AG04450 (cell line): ENCODE data around the gene MCC. TPM values are rescaled to one million over a fixed set of nuclear protein-coding genes. Genes with fewer than 3 reads are reported as not detected.

Source experiments
- CTCF ChIA-PET: fragments of 300-600, 350-600 bp; formaldehyde crosslinking; extraction: SDS; loops from one replicate; lab custom pipeline; 2022; ENCODE audit warnings: antibody characterized with exemption, inconsistent platforms; lab: Charles Lee
- POLR2A ChIA-PET: fragments of 350-600 bp; formaldehyde crosslinking; extraction: SDS; loops from one replicate; lab custom pipeline; 2021; ENCODE audit warnings: antibody characterized with exemption, inconsistent platforms; lab: Yijun Ruan, JAX
- DNase-seq: peaks from one replicate; pipeline ENCODE4 v3.0.0-alpha.2; 2011; ENCODE audit warnings: low read depth, low spot score
- H3K27ac ChIP-seq: one replicate; pipeline ENCODE4 v1.5.1; 2012; ENCODE audit warnings: low read depth, low read length, control low read depth
- H3K27me3 ChIP-seq: one replicate; pipeline ENCODE4 v1.6.0; 2012; ENCODE audit warnings: low read length; ENCODE audit not compliant: control insufficient read depth, insufficient read depth
- H3K4me3 ChIP-seq: 2 replicates; pipeline ENCODE4 v1.5.1; 2011; ENCODE audit warnings: mild to moderate bottlenecking, low read depth, low read length, control low read depth
- H3K9me3 ChIP-seq: 2 replicates; pipeline ENCODE4 v1.5.1; 2012; ENCODE audit warnings: low read length; ENCODE audit not compliant: control insufficient read depth, insufficient read depth
- polyA plus RNA-seq: library from polyadenylated mRNA; depleted of rRNA; stranded (reverse); fragments of >200 nt; gene quantifications from 2 replicates; pipeline ENCODE4 v1.2.3, GENCODE V29; 2011
- TF ChIP-seq, protein P1 (sequence below): IDR thresholded peaks from 2 replicates; pipeline ENCODE4 v1.5.1; 2011; ENCODE audit warnings: low read depth, low read length, control low read depth, inconsistent platforms

MCC gene
- polyA plus RNA-seq, 1 experiment = 17.5 TPM

DNA sequence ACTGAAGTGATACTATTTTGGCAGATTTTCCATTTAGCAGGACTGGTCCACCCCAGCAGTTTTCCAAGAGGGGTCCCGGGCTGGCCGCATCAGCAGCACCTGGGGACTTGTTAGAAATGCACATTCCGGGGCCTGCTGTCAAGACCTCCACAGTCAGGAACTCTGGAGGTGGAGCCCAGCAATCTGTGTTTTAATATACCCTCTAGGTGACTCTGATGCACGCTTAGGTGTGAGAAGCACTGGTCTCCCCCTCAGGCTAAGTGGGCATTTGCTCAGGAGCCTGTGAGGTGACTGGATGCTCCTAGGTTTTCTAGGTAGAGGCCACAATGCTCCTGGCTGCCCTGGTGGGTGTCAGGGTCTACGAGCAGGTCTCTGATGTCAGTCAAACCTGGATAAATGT lies 430.0 kb downstream of the MCC start:
- DNase-seq = no peak
- no peak overlapping the region for H3K4me3 ChIP-seq
- no peak overlapping the region for H3K27ac ChIP-seq
- ChIA-PET POLR2A (no interaction called here), CTCF (no interaction called here)
- peaks cover 6% of the 10 kb centered on the region; the same call in 1 of the 2 replicates for H3K9me3 ChIP-seq
- TF ChIP-seq, protein P1, sequence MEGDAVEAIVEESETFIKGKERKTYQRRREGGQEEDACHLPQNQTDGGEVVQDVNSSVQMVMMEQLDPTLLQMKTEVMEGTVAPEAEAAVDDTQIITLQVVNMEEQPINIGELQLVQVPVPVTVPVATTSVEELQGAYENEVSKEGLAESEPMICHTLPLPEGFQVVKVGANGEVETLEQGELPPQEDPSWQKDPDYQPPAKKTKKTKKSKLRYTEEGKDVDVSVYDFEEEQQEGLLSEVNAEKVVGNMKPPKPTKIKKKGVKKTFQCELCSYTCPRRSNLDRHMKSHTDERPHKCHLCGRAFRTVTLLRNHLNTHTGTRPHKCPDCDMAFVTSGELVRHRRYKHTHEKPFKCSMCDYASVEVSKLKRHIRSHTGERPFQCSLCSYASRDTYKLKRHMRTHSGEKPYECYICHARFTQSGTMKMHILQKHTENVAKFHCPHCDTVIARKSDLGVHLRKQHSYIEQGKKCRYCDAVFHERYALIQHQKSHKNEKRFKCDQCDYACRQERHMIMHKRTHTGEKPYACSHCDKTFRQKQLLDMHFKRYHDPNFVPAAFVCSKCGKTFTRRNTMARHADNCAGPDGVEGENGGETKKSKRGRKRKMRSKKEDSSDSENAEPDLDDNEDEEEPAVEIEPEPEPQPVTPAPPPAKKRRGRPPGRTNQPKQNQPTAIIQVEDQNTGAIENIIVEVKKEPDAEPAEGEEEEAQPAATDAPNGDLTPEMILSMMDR = no peak
- H3K27me3 ChIP-seq = no peaks in the 10 kb centered on the region

DNA sequence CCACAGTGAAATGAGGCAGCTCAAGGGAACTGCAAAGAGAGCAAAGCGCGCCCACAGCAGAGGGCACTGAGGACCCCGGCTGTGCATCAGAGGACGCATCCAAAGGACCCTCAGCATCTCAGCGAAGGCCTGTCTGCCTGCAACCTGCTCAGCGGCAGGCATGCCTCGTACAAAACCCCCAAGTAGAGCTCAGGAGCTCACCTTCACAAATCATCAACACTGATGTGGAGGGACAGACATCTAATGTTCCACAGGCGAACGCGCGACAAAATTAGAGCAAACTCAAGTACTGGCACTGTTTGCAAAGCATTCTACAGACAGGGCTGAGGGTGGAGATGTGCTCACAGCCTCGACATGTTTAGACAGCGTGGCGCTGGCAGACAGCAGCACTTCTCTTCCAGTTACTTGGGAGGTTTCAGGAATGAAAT lies 430.7 kb downstream of the MCC start:
- POLR2A ChIA-PET = interaction anchor here (0.7 kb wide), 1 partner anchor 1043 kb away, joined by 4 read pairs; no protein-coding TSS in a partner anchor
- CTCF ChIA-PET = no interaction called here
- H3K27ac ChIP-seq = no peak overlapping the region
- no peak overlapping the region for H3K4me3 ChIP-seq
- TF ChIP-seq, protein P1 = no peak
- peaks cover 6% of the 10 kb centered on the region; the same call in 1 of the 2 replicates for H3K9me3 ChIP-seq
- no peak for DNase-seq
- no peaks in the 10 kb centered on the region for H3K27me3 ChIP-seq

DNA sequence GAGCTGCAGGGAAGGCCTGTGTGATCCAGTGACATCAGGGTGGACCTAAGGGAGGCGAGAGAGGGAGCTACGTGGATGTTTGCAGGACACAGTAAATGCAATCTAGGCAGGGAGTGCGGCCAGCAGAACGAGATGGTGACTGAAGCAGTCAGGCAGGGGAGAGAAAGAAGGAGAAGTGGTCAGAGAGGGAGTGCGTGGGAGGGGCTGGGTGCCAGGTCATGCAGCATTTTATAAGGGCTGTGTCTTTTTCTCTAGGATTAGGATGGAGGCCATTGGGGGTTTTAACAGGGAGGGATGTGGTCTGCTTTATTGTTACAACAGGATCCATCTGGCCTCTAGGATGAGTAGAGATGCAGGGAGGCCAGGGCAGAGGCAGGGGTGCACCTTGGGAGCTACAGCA lies 431.3 kb downstream of the MCC start:
- no peak for DNase-seq
- TF ChIP-seq, protein P1 = no peak
- peaks cover 6% of the 10 kb centered on the region; the same call in 1 of the 2 replicates for H3K9me3 ChIP-seq
- CTCF ChIA-PET = no interaction called here
- POLR2A ChIA-PET = interaction anchor here (0.7 kb wide), 1 partner anchor 1042 kb away, joined by 4 read pairs; no protein-coding TSS in a partner anchor
- H3K27me3 ChIP-seq = no peaks in the 10 kb centered on the region
- H3K4me3 ChIP-seq = no peak overlapping the region
- H3K27ac ChIP-seq = no peak overlapping the region

DNA sequence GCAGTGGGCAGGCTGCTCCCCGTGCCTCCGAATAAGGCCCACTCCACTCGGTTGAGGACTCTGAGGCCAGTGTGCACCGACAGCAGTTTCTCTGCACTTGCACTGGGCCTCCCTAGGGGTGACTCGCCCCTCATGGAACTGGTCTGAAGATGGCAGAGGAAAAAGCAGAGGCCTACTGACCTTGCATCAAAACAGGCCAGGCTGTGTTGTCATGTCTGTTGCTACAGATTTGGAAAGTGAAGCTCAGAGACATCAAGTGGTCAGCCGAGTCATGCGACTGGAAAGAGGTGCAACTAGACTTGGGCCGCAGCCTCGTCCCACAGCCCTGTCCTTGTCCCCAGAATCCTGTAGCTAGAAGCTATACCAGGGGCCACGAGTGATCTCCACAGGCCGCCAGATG lies 433.4 kb downstream of the MCC start:
- no peaks in the 10 kb centered on the region for H3K27me3 ChIP-seq
- TF ChIP-seq, protein P1 = no peak
- CTCF ChIA-PET = no interaction called here
- peaks cover 6% of the 10 kb centered on the region; the same call in 1 of the 2 replicates for H3K9me3 ChIP-seq
- no peak for DNase-seq
- POLR2A ChIA-PET = no interaction called here
- no peak overlapping the region for H3K4me3 ChIP-seq
- H3K27ac ChIP-seq = no peak overlapping the region

DNA sequence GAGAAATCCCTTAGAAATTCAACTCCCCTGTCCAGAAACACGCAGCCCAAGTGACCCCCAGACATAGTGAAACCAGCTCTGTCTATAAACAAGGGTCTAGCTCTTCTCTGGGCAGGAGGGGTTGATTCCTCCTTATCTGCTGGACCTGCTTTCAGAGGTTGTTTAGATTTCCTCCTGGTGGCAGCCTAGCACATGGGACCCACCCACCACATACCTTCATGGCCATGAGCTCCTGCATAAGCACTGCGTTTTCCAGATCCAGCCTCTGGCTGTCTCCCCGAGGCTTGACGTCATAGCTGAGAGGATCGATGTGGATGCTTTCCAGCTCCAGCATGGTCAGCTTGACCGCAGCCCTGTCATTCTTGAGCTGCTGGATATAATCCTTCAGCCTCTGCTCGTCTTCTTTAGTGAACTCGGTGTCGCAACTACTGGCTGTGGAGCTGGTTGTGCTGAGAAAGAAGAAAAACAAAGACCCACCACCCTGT lies 434.7 kb downstream of the MCC start:
- Histone ChIP-seq H3K27ac (no peak overlapping the region), H3K27me3 (no peaks in the 10 kb centered on the region), H3K4me3 (no peak overlapping the region), H3K9me3 (peaks cover 6% of the 10 kb centered on the region; the same call in 1 of the 2 replicates)
- DNase-seq = no peak
- ChIA-PET CTCF (interaction anchor here (0.5 kb wide), 1 partner anchor 106 kb away, joined by 3 read pairs; no protein-coding TSS in a partner anchor), POLR2A (interaction anchor here (1.0 to 1.3 kb wide), 2 partner anchors 14 to 152 kb away, joined by 4 to 8 read pairs; no protein-coding TSS in a partner anchor)
- TF ChIP-seq, protein P1 = no peak
